Right ventricle myocardium inferior (tissue), 1 donor: ENCODE results near the gene PTPRN2. TPM values are rescaled to one million over a fixed set of nuclear protein-coding genes. Genes with fewer than 3 reads are reported as not detected.
A peak's percentile ranks its signal among the peaks of the same experiment; 100 is the strongest.

Source experiments
- ATAC-seq: fragments of 200-7000 bp; cut with Tn5 transposase; one replicate; pipeline ENCODE4 v1.9.1; 2020; ENCODE audit warnings: mild to moderate bottlenecking, moderate library complexity
- DNase-seq: peaks from one replicate; pipeline ENCODE4 v3.0.0; 2021; ENCODE audit errors: missing footprints
- intact Hi-C: fragments of 100-400 bp; cut with DNase I; formaldehyde crosslinking; loops from one replicate; pipeline ENCODE4 v1.11.0; 2022
- total RNA-seq: library from RNA; stranded (reverse); fragmentation: NEBNext Ultra II Directional; extraction: Animal tissue kit (Norgen Biotek cat#: 25700); gene quantifications from one replicate; pipeline ENCODE4 v1.2.1, GENCODE V29; 2021
- donor health status: DM: no; HTN: yes; CAD: no; lungs with severe emphysema.

The PTPRN2 gene
- total RNA-seq, 1 donor from 2014 or later = 1.6 TPM

- ATAC-seq (peak; percentile 6), DNase-seq (no peak)
- intact Hi-C loops = no loop called here
Observed at GRCh38 chr7:157613575-157614322, 973.9 kb downstream of the PTPRN2 start.

GRCh38 chr7:157612664-157613561 lies 974.7 kb downstream of the PTPRN2 start:
- intact Hi-C loops = no loop called here
- ATAC-seq = peak; percentile 49
- DNase-seq = peak; percentile 81

GRCh38 chr7:157612009-157612663 lies 975.5 kb downstream of the PTPRN2 start:
- ATAC-seq (no peak), DNase-seq (no peak)
- intact Hi-C loops = no loop called here

DNA sequence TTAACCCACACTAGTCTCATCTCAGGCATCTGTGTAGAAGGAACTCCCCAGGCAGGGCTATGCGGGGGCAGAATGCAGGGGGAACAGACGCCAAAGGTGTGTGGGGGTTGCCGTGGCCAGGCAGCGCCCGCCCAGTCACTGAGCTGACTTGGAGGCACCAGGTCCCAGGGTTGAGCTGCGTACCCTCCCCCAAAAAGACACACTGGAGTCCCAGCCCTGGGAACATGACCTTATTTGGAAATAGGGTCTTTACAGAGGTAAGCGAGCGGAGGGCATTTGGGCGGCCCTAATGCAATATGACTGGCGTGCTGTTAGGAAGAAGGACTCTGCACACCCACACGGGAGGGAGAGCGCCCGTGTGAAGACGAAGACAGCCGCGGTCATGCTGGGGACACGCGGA lies 976.3 kb downstream of the PTPRN2 start:
- ATAC-seq (no peak), DNase-seq (no peak)
- intact Hi-C loops = no loop called here

DNA sequence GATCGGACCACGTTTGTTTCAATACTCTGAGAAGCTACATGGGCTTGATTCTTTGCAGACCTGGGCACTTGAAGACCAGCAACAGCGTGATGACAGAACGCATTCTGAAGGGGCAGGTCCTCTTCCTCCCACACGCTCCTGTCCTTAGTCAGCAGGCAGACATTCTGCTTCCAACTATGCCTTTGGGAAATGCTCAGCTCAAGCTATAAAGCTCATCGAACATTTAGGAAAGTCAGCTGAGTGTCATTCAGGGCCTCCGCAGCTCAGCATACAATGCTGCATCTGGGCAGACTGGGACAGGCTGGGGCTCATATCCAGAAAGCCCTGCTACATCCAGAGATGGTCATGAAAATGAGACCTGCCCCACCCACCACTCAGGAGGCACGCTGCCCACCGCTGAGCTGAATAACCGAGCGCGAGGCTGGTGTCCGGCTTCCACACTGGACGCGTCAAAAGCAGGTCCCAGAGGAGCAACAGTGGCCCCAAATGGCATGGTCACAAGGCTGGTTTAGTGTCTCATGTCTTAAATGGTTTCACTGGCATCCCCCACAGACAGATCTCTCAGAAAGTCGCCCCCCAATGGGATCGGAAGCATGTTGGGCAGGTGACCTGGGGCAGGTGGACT lies 976.8 kb downstream of the PTPRN2 start:
- no peak for ATAC-seq
- no peak for DNase-seq
- intact Hi-C loops = no loop called here

DNA sequence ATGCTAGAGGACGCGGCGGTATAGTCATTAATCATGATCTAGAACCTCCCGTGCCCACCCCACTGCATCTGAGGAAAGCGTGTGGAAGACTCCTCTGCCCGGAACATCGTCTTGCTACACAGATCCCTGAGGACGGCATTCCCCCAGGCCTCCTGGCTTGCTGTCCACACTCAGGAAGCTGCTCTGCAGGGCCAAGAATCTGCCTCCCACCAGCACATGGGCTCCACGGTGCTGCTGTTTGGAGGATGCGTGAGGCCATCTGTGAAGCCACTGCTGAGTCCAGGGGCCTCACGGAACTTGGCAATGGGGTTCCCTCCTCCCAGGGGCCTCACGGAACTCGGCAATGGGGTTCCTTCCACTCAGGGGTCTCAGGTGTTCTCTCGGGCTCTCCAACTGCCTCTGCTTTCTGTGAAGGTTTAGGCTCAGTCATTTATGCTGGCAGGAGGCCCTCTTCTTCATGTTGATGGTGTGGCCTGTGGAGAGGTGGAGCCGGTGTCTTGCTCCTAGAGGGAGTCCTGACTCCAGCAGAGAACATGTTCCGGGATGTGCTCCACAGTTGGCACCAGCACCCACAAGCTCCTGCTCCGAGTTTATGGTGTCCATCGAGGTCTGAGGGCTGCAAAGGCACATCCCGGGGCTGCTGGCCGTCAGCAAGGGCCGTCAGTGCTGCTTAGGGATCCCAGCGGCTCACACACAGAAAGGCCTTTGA lies 977.5 kb downstream of the PTPRN2 start:
- DNase-seq (no peak), ATAC-seq (no peak)
- intact Hi-C loops = no loop called here

DNA sequence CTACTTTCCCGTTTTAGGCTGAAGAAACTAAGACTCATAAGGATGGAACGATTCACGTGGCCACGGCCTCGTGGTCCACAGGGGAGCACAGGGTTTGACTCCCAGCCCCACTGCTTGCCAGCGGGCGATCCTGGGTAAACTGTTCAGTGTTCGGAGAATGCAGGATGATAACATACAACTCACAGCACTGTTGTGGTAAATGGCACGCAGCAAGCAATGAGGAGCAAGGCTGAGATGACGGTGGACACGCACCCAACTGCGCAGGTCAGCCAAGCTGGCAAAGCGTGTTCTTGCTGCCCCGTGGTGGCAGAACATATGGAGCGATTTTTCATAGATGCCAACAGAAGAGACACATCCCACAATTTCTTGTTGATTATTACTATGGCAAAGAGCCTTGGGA lies 978.1 kb downstream of the PTPRN2 start:
- ATAC-seq (no peak), DNase-seq (no peak)
- intact Hi-C loops = no loop called here

- intact Hi-C loops = no loop called here
- DNase-seq (no peak), ATAC-seq (no peak)
Observed at GRCh38 chr7:157607218-157607617, 980.4 kb downstream of the PTPRN2 start.

- no peak for DNase-seq
- intact Hi-C loops = no loop called here
- ATAC-seq = no peak
Observed at GRCh38 chr7:157606140-157606539, 981.5 kb downstream of the PTPRN2 start.

GRCh38 chr7:157605638-157606037 lies 982.0 kb downstream of the PTPRN2 start:
- intact Hi-C loops = no loop called here

GRCh38 chr7:157604661-157605381 lies 982.8 kb downstream of the PTPRN2 start:
- intact Hi-C loops = no loop called here
- DNase-seq (no peak), ATAC-seq (no peak)

More at GRCh38 chr7:157605638-157606037, 982.0 kb downstream of the PTPRN2 start:
- ATAC-seq (no peak), DNase-seq (no peak)

DNA sequence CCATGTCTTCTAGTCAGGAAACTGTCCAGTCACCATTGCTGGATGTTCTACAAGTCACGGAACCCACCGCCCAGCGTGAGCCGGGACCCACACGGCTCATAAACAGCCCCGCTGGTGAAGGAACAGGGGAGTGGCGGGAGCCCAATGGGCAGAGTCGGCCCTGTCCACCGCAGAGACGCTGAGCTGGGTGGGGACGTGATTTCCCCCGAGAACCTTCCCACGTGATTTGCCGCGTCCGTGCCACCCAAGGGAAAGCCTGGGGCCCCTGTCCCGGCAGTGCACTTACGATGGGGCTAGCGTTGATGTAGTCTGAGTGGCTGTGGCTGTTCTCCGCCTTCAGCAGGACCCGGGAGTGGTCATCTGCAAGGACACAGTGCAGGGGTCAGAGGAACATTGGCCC lies 983.9 kb downstream of the PTPRN2 start:
- no peak for ATAC-seq
- no peak for DNase-seq
- intact Hi-C loops = no loop called here

DNA sequence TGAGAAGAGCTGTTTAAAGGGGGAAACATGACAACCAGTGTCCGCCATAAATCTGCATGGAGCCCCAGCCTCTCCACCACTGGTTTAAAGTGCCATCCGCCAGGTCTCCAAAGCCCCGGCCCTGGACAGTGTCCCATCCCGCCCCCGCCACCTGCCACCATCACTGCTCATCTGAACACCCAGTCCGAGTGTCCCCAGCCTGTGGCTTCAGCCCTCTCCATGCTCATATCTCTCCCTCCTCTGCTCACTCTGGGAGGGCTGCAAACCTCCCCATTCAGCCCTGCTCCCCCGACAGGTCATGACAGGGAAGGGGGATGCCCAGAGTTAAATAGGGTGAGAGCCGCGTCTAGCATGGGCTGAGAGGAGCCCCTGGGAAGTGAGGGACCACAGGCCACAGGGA lies 984.6 kb downstream of the PTPRN2 start:
- intact Hi-C loops = no loop called here
- DNase-seq = no peak
- ATAC-seq = no peak

DNA sequence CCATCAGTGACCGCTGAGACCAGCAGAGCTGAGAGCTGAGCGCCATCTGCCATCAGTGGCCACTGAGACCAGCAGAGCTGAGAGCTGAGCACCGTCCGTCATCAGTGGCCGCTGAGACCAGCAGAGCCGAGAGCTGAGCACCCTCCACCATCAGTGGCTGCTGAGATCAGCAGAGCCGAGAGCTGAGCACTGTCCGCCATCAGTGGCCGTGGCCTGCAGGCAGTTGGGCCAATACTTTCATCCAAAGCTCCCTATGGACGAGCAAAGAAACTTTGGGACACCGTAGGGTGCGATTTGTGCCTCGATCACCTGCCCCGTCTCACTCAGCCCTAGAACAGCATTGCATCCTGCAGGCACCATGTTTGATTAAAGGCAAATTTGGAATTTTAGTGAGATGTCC lies 985.0 kb downstream of the PTPRN2 start:
- intact Hi-C loops = no loop called here
- ATAC-seq (no peak), DNase-seq (no peak)

- ATAC-seq (no peak), DNase-seq (no peak)
- intact Hi-C loops = no loop called here
Observed at GRCh38 chr7:157602156-157602555, 985.5 kb downstream of the PTPRN2 start.

GRCh38 chr7:157601530-157601929 lies 986.1 kb downstream of the PTPRN2 start:
- no peak for DNase-seq
- intact Hi-C loops = no loop called here
- no peak for ATAC-seq

DNA sequence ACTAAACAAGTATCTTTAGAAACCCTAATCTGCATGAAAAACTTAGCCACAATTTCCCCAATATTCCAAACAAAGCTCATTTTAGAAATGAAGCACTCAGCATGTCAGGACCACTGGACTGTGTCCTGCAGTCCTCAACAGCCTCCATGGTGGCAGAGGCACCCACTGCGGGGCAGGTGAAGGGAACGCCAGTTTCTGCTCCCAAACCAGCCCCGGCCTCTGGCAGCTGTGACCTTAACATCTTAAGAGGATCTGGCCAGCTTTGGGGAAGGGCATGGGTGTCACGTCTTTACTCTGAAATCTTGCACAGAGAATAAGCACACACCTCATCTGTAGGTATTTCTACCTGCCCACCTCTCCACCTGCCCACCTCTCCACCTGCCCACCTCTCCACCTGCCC lies 988.1 kb downstream of the PTPRN2 start:
- DNase-seq (no peak), ATAC-seq (no peak)
- intact Hi-C loops = no loop called here

- ATAC-seq (no peak), DNase-seq (no peak)
- intact Hi-C loops = no loop called here
Observed at GRCh38 chr7:157597562-157597961, 990.1 kb downstream of the PTPRN2 start.
